GM12873 (cell line): ENCODE results near the gene DES.

ENCODE experiments used
- TF ChIP-seq, protein P1 (sequence below): IDR thresholded peaks from 2 replicates; pipeline ENCODE4 v1.5.1; 2012; ENCODE audit warnings: low read depth, mild to moderate bottlenecking, moderate library complexity, low read length, control low read depth; ENCODE audit not compliant: insufficient read depth; ENCODE audit errors: missing control alignments

The DES gene

GRCh38 chr2:219453671-219454590 lies 35.8 kb downstream of the DES start:
- TF ChIP-seq, protein P1, sequence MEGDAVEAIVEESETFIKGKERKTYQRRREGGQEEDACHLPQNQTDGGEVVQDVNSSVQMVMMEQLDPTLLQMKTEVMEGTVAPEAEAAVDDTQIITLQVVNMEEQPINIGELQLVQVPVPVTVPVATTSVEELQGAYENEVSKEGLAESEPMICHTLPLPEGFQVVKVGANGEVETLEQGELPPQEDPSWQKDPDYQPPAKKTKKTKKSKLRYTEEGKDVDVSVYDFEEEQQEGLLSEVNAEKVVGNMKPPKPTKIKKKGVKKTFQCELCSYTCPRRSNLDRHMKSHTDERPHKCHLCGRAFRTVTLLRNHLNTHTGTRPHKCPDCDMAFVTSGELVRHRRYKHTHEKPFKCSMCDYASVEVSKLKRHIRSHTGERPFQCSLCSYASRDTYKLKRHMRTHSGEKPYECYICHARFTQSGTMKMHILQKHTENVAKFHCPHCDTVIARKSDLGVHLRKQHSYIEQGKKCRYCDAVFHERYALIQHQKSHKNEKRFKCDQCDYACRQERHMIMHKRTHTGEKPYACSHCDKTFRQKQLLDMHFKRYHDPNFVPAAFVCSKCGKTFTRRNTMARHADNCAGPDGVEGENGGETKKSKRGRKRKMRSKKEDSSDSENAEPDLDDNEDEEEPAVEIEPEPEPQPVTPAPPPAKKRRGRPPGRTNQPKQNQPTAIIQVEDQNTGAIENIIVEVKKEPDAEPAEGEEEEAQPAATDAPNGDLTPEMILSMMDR, result no peak

DNA sequence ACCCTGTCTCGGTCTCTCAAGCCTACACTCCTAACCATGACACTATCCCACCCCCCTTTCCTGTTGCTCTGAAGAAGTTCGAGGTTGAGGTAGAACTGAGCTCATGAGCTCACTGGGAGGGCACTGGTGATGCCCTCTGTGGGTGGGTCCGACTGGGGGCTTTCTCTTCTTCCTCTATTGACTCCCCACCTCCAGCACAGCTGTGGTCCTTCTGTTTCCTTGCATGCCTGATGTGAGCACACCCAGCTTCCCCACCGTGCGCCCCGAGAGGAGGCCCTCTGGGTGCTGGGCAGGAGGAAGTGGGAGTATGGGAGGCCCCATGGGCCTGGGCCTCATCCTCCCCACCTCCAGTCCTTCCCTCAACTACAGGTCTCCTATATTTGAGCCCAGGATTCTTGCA lies 37.4 kb downstream of the DES start:
- TF ChIP-seq, protein P1, result no peak

GRCh38 chr2:219457784-219458369 lies 39.7 kb downstream of the DES start:
- TF ChIP-seq, protein P1, result peak; percentile 42

GRCh38 chr2:219458996-219459395 lies 40.8 kb downstream of the DES start:
- TF ChIP-seq, protein P1, result no peak

DNA sequence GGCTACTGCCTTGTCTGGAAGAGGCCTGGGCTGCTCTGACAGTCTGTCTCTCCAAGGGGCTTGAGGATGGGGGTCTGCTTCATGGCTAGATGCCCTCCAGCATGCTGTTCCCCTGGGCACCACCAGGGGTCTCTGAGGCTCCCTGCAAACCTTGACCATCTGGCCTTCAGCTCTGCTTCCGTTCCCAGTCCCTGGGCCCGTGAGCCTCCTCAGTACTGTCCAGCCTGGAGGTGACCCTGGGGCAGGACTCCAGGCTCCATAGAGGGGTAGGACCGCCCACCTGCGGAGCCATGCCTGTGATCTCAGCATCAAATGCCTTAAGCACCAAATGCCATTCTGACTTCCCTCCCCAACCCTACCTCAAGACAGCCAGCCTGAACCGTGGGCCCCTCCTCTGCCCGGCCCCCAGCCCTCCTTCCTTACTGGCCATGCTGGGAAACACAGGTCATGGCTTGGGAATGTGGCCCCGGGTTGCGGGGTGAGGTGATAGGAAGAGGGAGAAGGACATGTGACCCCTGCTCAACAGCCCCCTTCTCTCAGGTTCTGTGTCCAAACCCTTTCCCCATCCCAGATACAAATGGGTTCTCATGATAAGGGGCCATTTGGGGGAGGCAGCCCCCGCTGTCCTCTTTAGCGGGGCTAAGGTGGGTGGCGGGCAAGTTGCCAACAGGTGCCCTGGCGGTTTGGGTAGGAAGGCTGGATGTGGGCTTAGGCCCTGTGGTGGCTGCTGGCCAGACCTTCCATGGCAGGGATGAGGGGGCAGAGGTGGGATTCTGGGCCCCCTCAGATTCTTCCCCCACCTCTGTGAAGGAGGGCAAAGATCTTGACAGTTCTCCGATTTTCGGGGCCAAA lies 41.5 kb downstream of the DES start:
- TF ChIP-seq, protein P1, result peak; percentile 98

- TF ChIP-seq, protein P1, result no peak
Observed at GRCh38 chr2:219460424-219460926, 42.3 kb downstream of the DES start.

GRCh38 chr2:219461047-219461514 lies 42.9 kb downstream of the DES start:
- TF ChIP-seq, protein P1, result no peak
